HG02759 (cell line): ENCODE data around the gene KRTAP5-3.
A peak's percentile ranks its signal among the peaks of the same experiment; 100 is the strongest.
"Not testable (repeated sequence)": the region's sequence is repeated elsewhere in the genome, so short reads cannot be mapped to it uniquely, and the experiment has no call there.

ENCODE experiments used
- ATAC-seq: cut with Tn5 transposase; IDR thresholded peaks from one replicate; pipeline ENCODE4 v1.9.1; 2021; ENCODE audit warnings: mild to moderate bottlenecking, moderate library complexity; ENCODE audit not compliant: unreplicated experiment

Gene KRTAP5-3

GRCh38 chr11:1584661-1585370, 23.4 kb downstream of the KRTAP5-3 start, which contains the start of gene KRTAP5-1:
KRTAP5-1 (minus strand) TSS chr11:1585283; CDS start chr11:1585249, 34 bp downstream.
- ATAC-seq = not testable (repeated sequence)

- ATAC-seq = not testable (repeated sequence)
These were observed 25.4 kb downstream of the KRTAP5-3 start for GRCh38 chr11:1582909-1583308.

- no peak for ATAC-seq
These were observed 26.3 kb downstream of the KRTAP5-3 start for GRCh38 chr11:1581976-1582375.

GRCh38 chr11:1576825-1577224, 31.4 kb downstream of the KRTAP5-3 start:
- ATAC-seq = no peak

- not testable (repeated sequence) for ATAC-seq
These were observed 32.5 kb downstream of the KRTAP5-3 start for GRCh38 chr11:1575756-1576155.

- ATAC-seq = no peak
These were observed 33.4 kb downstream of the KRTAP5-3 start for GRCh38 chr11:1574933-1575242.

GRCh38 chr11:1574238-1574932, 33.9 kb downstream of the KRTAP5-3 start:
- ATAC-seq = no peak

- ATAC-seq = no peak
These were observed 34.4 kb downstream of the KRTAP5-3 start for GRCh38 chr11:1573903-1574237.

- ATAC-seq = no peak
These were observed 35.0 kb downstream of the KRTAP5-3 start for GRCh38 chr11:1573077-1573902.

- peak; percentile 66 for ATAC-seq
These were observed 35.8 kb downstream of the KRTAP5-3 start, which contains the start of gene DUSP8 for GRCh38 chr11:1572197-1573076. DUSP8 (minus strand) TSS chr11:1572271; CDS start chr11:1565826, 6,445 bp downstream.

- ATAC-seq = no peak
These were observed 36.5 kb downstream of the KRTAP5-3 start for GRCh38 chr11:1571760-1572196.

- ATAC-seq = no peak
These were observed 37.1 kb downstream of the KRTAP5-3 start for GRCh38 chr11:1570896-1571759.

GRCh38 chr11:1570531-1570895, 37.8 kb downstream of the KRTAP5-3 start:
- no peak for ATAC-seq

- no peak for ATAC-seq
These were observed 38.2 kb downstream of the KRTAP5-3 start for GRCh38 chr11:1570001-1570453.

- ATAC-seq = no peak
These were observed 38.9 kb downstream of the KRTAP5-3 start for GRCh38 chr11:1569251-1569780.

GRCh38 chr11:1568441-1568911, 39.8 kb downstream of the KRTAP5-3 start:
- ATAC-seq = no peak

- ATAC-seq = no peak
These were observed 40.6 kb downstream of the KRTAP5-3 start for GRCh38 chr11:1567721-1568100.

GRCh38 chr11:1567052-1567720, 41.1 kb downstream of the KRTAP5-3 start:
- ATAC-seq = no peak
